Neural progenitor cell (in vitro differentiated cells): ENCODE data around the gene RYR3. TPM values are rescaled to one million over a fixed set of nuclear protein-coding genes. Genes with fewer than 3 reads are reported as not detected.
A peak's percentile ranks its signal among the peaks of the same experiment; 100 is the strongest.

ENCODE experiments used
- DNase-seq: peaks from one replicate; pipeline ENCODE4 v3.0.0-alpha.2; 2016; ENCODE audit warnings: low spot score
- H2AFZ ChIP-seq: fragments of 200-600 bp; sonication (generic); replicated peaks from 2 replicates; pipeline ENCODE4 v1.6.1; 2016; ENCODE audit warnings: antibody characterized with exemption
- H3F3A ChIP-seq: fragments of 200-600 bp; sonication (generic); 2 replicates; pipeline ENCODE4 v1.6.1; 2016; ENCODE audit warnings: antibody characterized with exemption, low read depth
- H3K27ac ChIP-seq: fragments of 200-600 bp; sonication (generic); 2 replicates; pipeline ENCODE4 v1.5.1; 2016; ENCODE audit warnings: mild to moderate bottlenecking
- H3K27me3 ChIP-seq: fragments of 200-600 bp; sonication (generic); 2 replicates; pipeline ENCODE4 v1.6.1; 2016; ENCODE audit warnings: mild to moderate bottlenecking, moderate library complexity
- H3K36me3 ChIP-seq: fragments of 200-600 bp; sonication (generic); 2 replicates; pipeline ENCODE4 v1.5.1; 2016
- H3K4me1 ChIP-seq: fragments of 200-600 bp; sonication (generic); 2 replicates; pipeline ENCODE4 v1.6.1; 2016; ENCODE audit warnings: mixed run types
- H3K4me2 ChIP-seq: fragments of 200-600 bp; sonication (generic); 2 replicates; pipeline ENCODE4 v1.6.1; 2016
- H3K4me3 ChIP-seq: fragments of 200-600 bp; sonication (generic); 2 replicates; pipeline ENCODE4 v1.5.1; 2016
- H3K79me2 ChIP-seq: fragments of 200-600 bp; sonication (generic); 2 replicates; pipeline ENCODE4 v1.6.1; 2016; ENCODE audit warnings: low read depth
- H3K9ac ChIP-seq: fragments of 200-600 bp; sonication (generic); 2 replicates; pipeline ENCODE4 v1.6.1; 2016
- H3K9me3 ChIP-seq: fragments of 200-600 bp; sonication (generic); 2 replicates; pipeline ENCODE4 v1.5.1; 2016; ENCODE audit warnings: low read depth
- H4K20me1 ChIP-seq: fragments of 200-600 bp; sonication (generic); 2 replicates; pipeline ENCODE4 v1.6.1; 2016; ENCODE audit warnings: low read depth
- H3K27ac Mint-ChIP-seq: 3 replicates; pipeline ENCODE4 v1.8.0; 2021; ENCODE audit warnings: mixed read lengths
- H3K27me3 Mint-ChIP-seq: 2 replicates; pipeline ENCODE4 v1.8.0; 2022; ENCODE audit warnings: low read depth, mild to moderate bottlenecking, inconsistent platforms, moderate library complexity, mixed read lengths; ENCODE audit not compliant: insufficient read depth
- H3K36me3 Mint-ChIP-seq: 3 replicates; pipeline ENCODE4 v1.8.0; 2021; ENCODE audit warnings: mixed read lengths
- H3K4me1 Mint-ChIP-seq: 3 replicates; pipeline ENCODE4 v1.8.0; 2021; ENCODE audit warnings: mixed read lengths
- H3K4me3 Mint-ChIP-seq: 3 replicates; pipeline ENCODE4 v1.8.0; 2021; ENCODE audit warnings: mild to moderate bottlenecking, moderate library complexity, mixed read lengths
- H3K9me3 Mint-ChIP-seq: 3 replicates; pipeline ENCODE4 v1.8.0; 2020; ENCODE audit warnings: mixed read lengths
- EZH2 ChIP-seq: fragments of 200-600 bp; sonication (generic); IDR thresholded peaks from 2 replicates; pipeline ENCODE4 v1.6.1; 2017; ENCODE audit warnings: antibody characterized with exemption, mild to moderate bottlenecking, moderate library complexity
- EZH2phosphoT487 ChIP-seq: fragments of 200-600 bp; sonication (generic); IDR thresholded peaks from 2 replicates; pipeline ENCODE4 v1.6.1; 2017; ENCODE audit warnings: antibody characterized with exemption
- total RNA-seq: library from RNA; depleted of rRNA; stranded (reverse); fragments of >200 nt; gene quantifications from 2 replicates; pipeline ENCODE4 v1.2.3, GENCODE V29; 2015; ENCODE audit warnings: low replicate concordance
- TF ChIP-seq, protein P1 (sequence below): fragments of 200-600 bp; sonication (generic); IDR thresholded peaks from 2 replicates; pipeline ENCODE4 v1.5.1; 2017; ENCODE audit warnings: antibody characterized with exemption, mild to moderate bottlenecking

RYR3 gene
- total RNA-seq, 1 donor from 2014 or later: 2.1 TPM

GRCh38 chr15:33730815-33731214 lies 420.0 kb downstream of the RYR3 start:
- no peaks in the 10 kb centered on the region for H3K36me3 ChIP-seq
- peaks cover 2% of the 10 kb centered on the region for H3K27me3 Mint-ChIP-seq
- peaks cover 7% of the 10 kb centered on the region for H3K4me1 ChIP-seq
- no peak overlapping the region for H3K27ac Mint-ChIP-seq
- no peak for DNase-seq
- H3K4me1 Mint-ChIP-seq: peaks cover 4% of the 10 kb centered on the region
- no peaks in the 10 kb centered on the region for H3K27me3 ChIP-seq
- no peak overlapping the region for H3K9ac ChIP-seq
- no peaks in the 10 kb centered on the region for H3K36me3 Mint-ChIP-seq
- H3K9me3 Mint-ChIP-seq: no peaks in the 10 kb centered on the region
- H3K4me3 Mint-ChIP-seq: no peak overlapping the region
- no peak overlapping the region for H2AFZ ChIP-seq
- no peaks in the 10 kb centered on the region for H4K20me1 ChIP-seq
- H3K79me2 ChIP-seq: no peaks in the 10 kb centered on the region
- no peak for TF ChIP-seq EZH2
- TF ChIP-seq EZH2phosphoT487: no peak
- TF ChIP-seq, protein P1, sequence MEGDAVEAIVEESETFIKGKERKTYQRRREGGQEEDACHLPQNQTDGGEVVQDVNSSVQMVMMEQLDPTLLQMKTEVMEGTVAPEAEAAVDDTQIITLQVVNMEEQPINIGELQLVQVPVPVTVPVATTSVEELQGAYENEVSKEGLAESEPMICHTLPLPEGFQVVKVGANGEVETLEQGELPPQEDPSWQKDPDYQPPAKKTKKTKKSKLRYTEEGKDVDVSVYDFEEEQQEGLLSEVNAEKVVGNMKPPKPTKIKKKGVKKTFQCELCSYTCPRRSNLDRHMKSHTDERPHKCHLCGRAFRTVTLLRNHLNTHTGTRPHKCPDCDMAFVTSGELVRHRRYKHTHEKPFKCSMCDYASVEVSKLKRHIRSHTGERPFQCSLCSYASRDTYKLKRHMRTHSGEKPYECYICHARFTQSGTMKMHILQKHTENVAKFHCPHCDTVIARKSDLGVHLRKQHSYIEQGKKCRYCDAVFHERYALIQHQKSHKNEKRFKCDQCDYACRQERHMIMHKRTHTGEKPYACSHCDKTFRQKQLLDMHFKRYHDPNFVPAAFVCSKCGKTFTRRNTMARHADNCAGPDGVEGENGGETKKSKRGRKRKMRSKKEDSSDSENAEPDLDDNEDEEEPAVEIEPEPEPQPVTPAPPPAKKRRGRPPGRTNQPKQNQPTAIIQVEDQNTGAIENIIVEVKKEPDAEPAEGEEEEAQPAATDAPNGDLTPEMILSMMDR: no peak
- no peaks in the 10 kb centered on the region for H3F3A ChIP-seq
- H3K4me2 ChIP-seq: no peak overlapping the region
- H3K27ac ChIP-seq: no peak overlapping the region
- H3K4me3 ChIP-seq: no peak overlapping the region
- H3K9me3 ChIP-seq: no peaks in the 10 kb centered on the region

DNA sequence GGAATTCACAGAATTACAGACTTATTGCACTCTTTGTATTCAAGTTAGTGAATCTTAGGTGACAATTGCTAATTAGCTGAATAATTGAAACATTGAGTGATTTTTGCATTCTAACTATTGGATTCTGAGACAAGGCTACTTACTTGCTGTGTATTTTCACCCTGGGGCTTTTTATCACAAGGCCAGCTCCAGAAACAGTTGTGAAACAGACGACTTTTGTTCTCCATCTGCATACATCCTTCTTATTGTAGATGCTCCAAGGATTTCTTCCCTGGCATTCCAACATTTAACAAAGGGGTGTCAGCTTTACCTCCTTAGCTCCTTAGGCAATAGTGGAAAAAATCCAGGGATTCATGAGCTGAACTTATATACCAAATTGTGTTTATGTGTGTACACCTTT lies 424.4 kb downstream of the RYR3 start:
- H4K20me1 ChIP-seq: no peaks in the 10 kb centered on the region
- H3K9ac ChIP-seq: no peak overlapping the region
- no peak overlapping the region for H3K4me3 Mint-ChIP-seq
- H3K27ac ChIP-seq: no peak overlapping the region
- no peak overlapping the region for H3K4me3 ChIP-seq
- H3K4me1 ChIP-seq: peaks cover 7% of the 10 kb centered on the region
- peaks cover 2% of the 10 kb centered on the region for H3K27me3 Mint-ChIP-seq
- no peaks in the 10 kb centered on the region for H3K36me3 Mint-ChIP-seq
- peak; percentile 25 for DNase-seq
- no peak overlapping the region for H3K27ac Mint-ChIP-seq
- no peak for TF ChIP-seq EZH2
- no peaks in the 10 kb centered on the region for H3K27me3 ChIP-seq
- peaks cover 18% of the 10 kb centered on the region for H3K4me1 Mint-ChIP-seq
- H3K79me2 ChIP-seq: no peaks in the 10 kb centered on the region
- H3K9me3 ChIP-seq: no peaks in the 10 kb centered on the region
- H3K9me3 Mint-ChIP-seq: no peaks in the 10 kb centered on the region
- H3K4me2 ChIP-seq: no peak overlapping the region
- peak overlapping the region; percentile 0 for H2AFZ ChIP-seq
- no peaks in the 10 kb centered on the region for H3K36me3 ChIP-seq
- peaks cover 9% of the 10 kb centered on the region for H3F3A ChIP-seq

GRCh38 chr15:33735637-33736247 lies 425.0 kb downstream of the RYR3 start:
- Histone ChIP-seq H3K36me3 (no peaks in the 10 kb centered on the region), H3K27ac (no peak overlapping the region), H3K4me1 (peaks cover 7% of the 10 kb centered on the region), H3K4me2 (no peak overlapping the region), H3K79me2 (no peaks in the 10 kb centered on the region), H3K4me3 (no peak overlapping the region), H4K20me1 (no peaks in the 10 kb centered on the region), H3K9ac (no peak overlapping the region), H2AFZ (peak overlapping the region; percentile 0), H3F3A (peaks cover 9% of the 10 kb centered on the region), H3K27me3 (no peaks in the 10 kb centered on the region), H3K9me3 (no peaks in the 10 kb centered on the region)
- H3K27ac Mint-ChIP-seq: no peak overlapping the region
- no peaks in the 10 kb centered on the region for H3K9me3 Mint-ChIP-seq
- TF ChIP-seq, protein P1: peak; percentile 70
- no peak for TF ChIP-seq EZH2phosphoT487
- TF ChIP-seq EZH2: no peak
- peaks cover 18% of the 10 kb centered on the region for H3K4me1 Mint-ChIP-seq
- H3K4me3 Mint-ChIP-seq: no peak overlapping the region
- DNase-seq: peak; percentile 72
- H3K36me3 Mint-ChIP-seq: no peaks in the 10 kb centered on the region
- H3K27me3 Mint-ChIP-seq: peaks cover 2% of the 10 kb centered on the region
